Activated naive CD4-positive, alpha-beta T cell treated with anti-CD3 and anti-CD28 coated beads, Interleukin-2, amount 10 ng/mL, durations not matched to agents 7 days and 5 days (primary cell): ENCODE measurements around the gene POLR1G.

Experiments
- CTCF ChIA-PET: fragments of 350-600 bp; sonication (Branson Sonifier 250); formaldehyde crosslinking; loops from one replicate; lab custom pipeline; 2021; ENCODE audit warnings: antibody characterized with exemption; lab: Charles Lee
- DNase-seq: peaks from one replicate; pipeline ENCODE4 v3.0.0-alpha.2; 2020
- H3K27ac Mint-ChIP-seq: one replicate; pipeline ENCODE4 v1.8.0; 2021; ENCODE audit warnings: mild to moderate bottlenecking, moderate library complexity, mixed read lengths
- H3K27me3 Mint-ChIP-seq: one replicate; pipeline ENCODE4 v1.8.0; 2021; ENCODE audit warnings: mild to moderate bottlenecking, mixed read lengths
- H3K36me3 Mint-ChIP-seq: one replicate; pipeline ENCODE4 v1.8.0; 2021; ENCODE audit warnings: mixed read lengths
- H3K4me1 Mint-ChIP-seq: one replicate; pipeline ENCODE4 v1.8.0; 2021; ENCODE audit warnings: mixed read lengths
- H3K4me3 Mint-ChIP-seq: one replicate; pipeline ENCODE4 v1.8.0; 2021; ENCODE audit warnings: mild to moderate bottlenecking, moderate library complexity, mixed read lengths
- H3K9me3 Mint-ChIP-seq: one replicate; pipeline ENCODE4 v1.8.0; 2021; ENCODE audit warnings: mixed read lengths

The POLR1G gene

GRCh38 chr19:45450012-45450333 lies 43.5 kb downstream of the POLR1G start:
- H3K9me3 Mint-ChIP-seq: no peaks in the 10 kb centered on the region
- CTCF ChIA-PET: interaction anchor here (2.7 to 6.4 kb wide), 4 partner anchors 10 to 35 kb away, joined by 11 to 68 read pairs (median 24); partner anchors contain the start of gene FOSB
- peaks cover 4% of the 10 kb centered on the region for H3K36me3 Mint-ChIP-seq
- H3K27ac Mint-ChIP-seq: peak overlapping the region; percentile 97
- H3K4me3 Mint-ChIP-seq: peak overlapping the region; percentile 87
- DNase-seq: peak; percentile 31
- peaks cover 11% of the 10 kb centered on the region for H3K27me3 Mint-ChIP-seq
- peaks cover 45% of the 10 kb centered on the region for H3K4me1 Mint-ChIP-seq

GRCh38 chr19:45451131-45451849 lies 44.8 kb downstream of the POLR1G start:
- peak overlapping the region; percentile 87 for H3K4me3 Mint-ChIP-seq
- H3K27ac Mint-ChIP-seq: peak overlapping the region; percentile 78
- H3K4me1 Mint-ChIP-seq: peaks cover 51% of the 10 kb centered on the region
- H3K36me3 Mint-ChIP-seq: peaks cover 4% of the 10 kb centered on the region
- H3K27me3 Mint-ChIP-seq: peaks cover 20% of the 10 kb centered on the region
- no peaks in the 10 kb centered on the region for H3K9me3 Mint-ChIP-seq
- CTCF ChIA-PET: interaction anchor here (1.0 to 1.3 kb wide), 3 partner anchors 10 to 27 kb away, joined by 3 to 6 read pairs (median 6); no protein-coding TSS in a partner anchor
- peak; percentile 67 for DNase-seq

- DNase-seq: no peak
- H3K4me3 Mint-ChIP-seq: peak overlapping the region; percentile 87
- H3K9me3 Mint-ChIP-seq: no peaks in the 10 kb centered on the region
- H3K36me3 Mint-ChIP-seq: peaks cover 1% of the 10 kb centered on the region
- peak overlapping the region; percentile 78 for H3K27ac Mint-ChIP-seq
- H3K4me1 Mint-ChIP-seq: peaks cover 52% of the 10 kb centered on the region
- H3K27me3 Mint-ChIP-seq: peaks cover 23% of the 10 kb centered on the region
- CTCF ChIA-PET: interaction anchor here (1.0 to 2.0 kb wide), 4 partner anchors 9 to 26 kb away, joined by 3 to 6 read pairs (median 6); no protein-coding TSS in a partner anchor
These were observed 45.5 kb downstream of the POLR1G start for GRCh38 chr19:45451850-45452387.

- CTCF ChIA-PET: interaction anchor here (0.9 to 1.7 kb wide), 4 partner anchors 16 to 29 kb away, joined by 3 to 7 read pairs (median 6); no protein-coding TSS in a partner anchor
- no peaks in the 10 kb centered on the region for H3K9me3 Mint-ChIP-seq
- no peak overlapping the region for H3K4me3 Mint-ChIP-seq
- peaks cover 31% of the 10 kb centered on the region for H3K4me1 Mint-ChIP-seq
- H3K27ac Mint-ChIP-seq: no peak overlapping the region
- peak; percentile 34 for DNase-seq
- peaks cover 30% of the 10 kb centered on the region for H3K27me3 Mint-ChIP-seq
- H3K36me3 Mint-ChIP-seq: no peaks in the 10 kb centered on the region
These were observed 49.5 kb downstream of the POLR1G start for GRCh38 chr19:45455707-45456499.

- H3K4me3 Mint-ChIP-seq: no peak overlapping the region
- H3K9me3 Mint-ChIP-seq: no peaks in the 10 kb centered on the region
- no peaks in the 10 kb centered on the region for H3K36me3 Mint-ChIP-seq
- CTCF ChIA-PET: interaction anchor here (0.9 to 1.6 kb wide), 3 partner anchors 17 to 29 kb away, joined by 3 to 7 read pairs (median 7); no protein-coding TSS in a partner anchor
- peaks cover 26% of the 10 kb centered on the region for H3K4me1 Mint-ChIP-seq
- H3K27ac Mint-ChIP-seq: no peak overlapping the region
- H3K27me3 Mint-ChIP-seq: peaks cover 35% of the 10 kb centered on the region
- no peak for DNase-seq
These were observed 50.0 kb downstream of the POLR1G start for GRCh38 chr19:45456500-45456815.

- H3K4me3 Mint-ChIP-seq: no peak overlapping the region
- no peak for DNase-seq
- CTCF ChIA-PET: interaction anchor here (1.5 to 1.6 kb wide), 2 partner anchors 18 to 27 kb away, joined by 7 read pairs; no protein-coding TSS in a partner anchor
- H3K9me3 Mint-ChIP-seq: no peaks in the 10 kb centered on the region
- H3K4me1 Mint-ChIP-seq: peaks cover 17% of the 10 kb centered on the region
- no peak overlapping the region for H3K27ac Mint-ChIP-seq
- H3K27me3 Mint-ChIP-seq: peaks cover 40% of the 10 kb centered on the region
- no peaks in the 10 kb centered on the region for H3K36me3 Mint-ChIP-seq
These were observed 51.3 kb downstream of the POLR1G start for GRCh38 chr19:45457776-45458175.
